ENCODE measurements around the gene IMPDH2.

IMPDH2 gene

DNA sequence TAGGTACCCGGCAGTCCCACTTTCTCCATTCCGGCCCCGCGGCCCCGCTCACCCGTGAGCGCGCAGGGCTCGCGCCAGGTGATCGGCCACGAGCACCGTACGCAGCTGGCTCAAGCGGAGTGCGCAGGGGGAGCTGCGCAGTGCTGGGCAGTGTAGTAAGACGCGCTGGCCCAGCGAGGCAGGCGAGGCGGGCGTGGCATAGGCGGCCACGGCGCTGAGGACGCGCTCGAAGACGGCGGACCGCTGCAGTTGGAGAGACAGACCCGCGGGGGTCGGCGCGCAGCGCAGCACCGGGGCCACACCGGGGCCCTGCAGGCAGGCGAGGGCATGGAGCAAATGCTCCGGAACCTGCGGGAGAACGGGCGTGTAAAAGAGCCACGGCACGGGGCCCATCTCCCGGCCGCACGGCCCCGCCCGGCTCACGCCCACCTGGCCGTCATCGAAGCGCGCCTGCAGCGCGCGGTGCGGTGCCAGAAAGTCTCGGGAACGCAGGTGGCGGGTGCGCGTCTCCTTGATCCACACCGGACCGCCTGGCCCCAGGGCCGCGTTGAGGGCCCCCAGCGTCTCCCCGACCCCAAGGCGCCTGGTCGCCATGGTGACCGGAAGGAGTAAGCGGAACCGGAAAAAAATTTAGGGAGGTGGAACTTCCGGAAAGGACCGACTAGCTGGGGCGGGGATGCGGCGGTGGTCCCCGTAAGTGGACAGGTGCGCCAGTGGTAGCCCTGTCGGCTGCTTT, 11.1 kb downstream of the IMPDH2 start, which contains the start of gene DALRD3 (continued):
- peak; percentile 66; the same call in 1 of the 2 replicates for TF ChIP-seq ZNF600 (tag by site-specific recombination; IDR thresholded peaks at IDR 0.05)
- no peak for TF ChIP-seq ZNF274 (IDR thresholded peaks at IDR 0.05; ENCODE audit: low read length)
- no peak for TF ChIP-seq ZNF274 (tag by site-specific recombination; IDR thresholded peaks at IDR 0.05; ENCODE audit: borderline replicate concordance)
- no peak for TF ChIP-seq ZNF324 (tag by site-specific recombination; IDR thresholded peaks at IDR 0.05)
- no peak for TF ChIP-seq ZNF560 (tag by site-specific recombination; IDR thresholded peaks at IDR 0.05; ENCODE audit: borderline replicate concordance)
- TF ChIP-seq HOXD13 (CRISPR knock-in tag; IDR thresholded peaks at IDR 0.05; ENCODE audit: borderline replicate concordance), result no peak
- TF ChIP-seq ZNF701 (tag by site-specific recombination; IDR thresholded peaks at IDR 0.05), result no peak
- TF ChIP-seq, protein P1, sequence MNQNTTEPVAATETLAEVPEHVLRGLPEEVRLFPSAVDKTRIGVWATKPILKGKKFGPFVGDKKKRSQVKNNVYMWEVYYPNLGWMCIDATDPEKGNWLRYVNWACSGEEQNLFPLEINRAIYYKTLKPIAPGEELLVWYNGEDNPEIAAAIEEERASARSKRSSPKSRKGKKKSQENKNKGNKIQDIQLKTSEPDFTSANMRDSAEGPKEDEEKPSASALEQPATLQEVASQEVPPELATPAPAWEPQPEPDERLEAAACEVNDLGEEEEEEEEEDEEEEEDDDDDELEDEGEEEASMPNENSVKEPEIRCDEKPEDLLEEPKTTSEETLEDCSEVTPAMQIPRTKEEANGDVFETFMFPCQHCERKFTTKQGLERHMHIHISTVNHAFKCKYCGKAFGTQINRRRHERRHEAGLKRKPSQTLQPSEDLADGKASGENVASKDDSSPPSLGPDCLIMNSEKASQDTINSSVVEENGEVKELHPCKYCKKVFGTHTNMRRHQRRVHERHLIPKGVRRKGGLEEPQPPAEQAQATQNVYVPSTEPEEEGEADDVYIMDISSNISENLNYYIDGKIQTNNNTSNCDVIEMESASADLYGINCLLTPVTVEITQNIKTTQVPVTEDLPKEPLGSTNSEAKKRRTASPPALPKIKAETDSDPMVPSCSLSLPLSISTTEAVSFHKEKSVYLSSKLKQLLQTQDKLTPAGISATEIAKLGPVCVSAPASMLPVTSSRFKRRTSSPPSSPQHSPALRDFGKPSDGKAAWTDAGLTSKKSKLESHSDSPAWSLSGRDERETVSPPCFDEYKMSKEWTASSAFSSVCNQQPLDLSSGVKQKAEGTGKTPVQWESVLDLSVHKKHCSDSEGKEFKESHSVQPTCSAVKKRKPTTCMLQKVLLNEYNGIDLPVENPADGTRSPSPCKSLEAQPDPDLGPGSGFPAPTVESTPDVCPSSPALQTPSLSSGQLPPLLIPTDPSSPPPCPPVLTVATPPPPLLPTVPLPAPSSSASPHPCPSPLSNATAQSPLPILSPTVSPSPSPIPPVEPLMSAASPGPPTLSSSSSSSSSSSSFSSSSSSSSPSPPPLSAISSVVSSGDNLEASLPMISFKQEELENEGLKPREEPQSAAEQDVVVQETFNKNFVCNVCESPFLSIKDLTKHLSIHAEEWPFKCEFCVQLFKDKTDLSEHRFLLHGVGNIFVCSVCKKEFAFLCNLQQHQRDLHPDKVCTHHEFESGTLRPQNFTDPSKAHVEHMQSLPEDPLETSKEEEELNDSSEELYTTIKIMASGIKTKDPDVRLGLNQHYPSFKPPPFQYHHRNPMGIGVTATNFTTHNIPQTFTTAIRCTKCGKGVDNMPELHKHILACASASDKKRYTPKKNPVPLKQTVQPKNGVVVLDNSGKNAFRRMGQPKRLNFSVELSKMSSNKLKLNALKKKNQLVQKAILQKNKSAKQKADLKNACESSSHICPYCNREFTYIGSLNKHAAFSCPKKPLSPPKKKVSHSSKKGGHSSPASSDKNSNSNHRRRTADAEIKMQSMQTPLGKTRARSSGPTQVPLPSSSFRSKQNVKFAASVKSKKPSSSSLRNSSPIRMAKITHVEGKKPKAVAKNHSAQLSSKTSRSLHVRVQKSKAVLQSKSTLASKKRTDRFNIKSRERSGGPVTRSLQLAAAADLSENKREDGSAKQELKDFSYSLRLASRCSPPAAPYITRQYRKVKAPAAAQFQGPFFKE (tag by site-specific recombination; IDR thresholded peaks at IDR 0.05; ENCODE audit: borderline replicate concordance), result no peak
- TF ChIP-seq KLF7 (tag by site-specific recombination; IDR thresholded peaks at IDR 0.05; ENCODE audit: borderline replicate concordance), result peak; percentile 69; the same call in 1 of the 2 replicates
- TF ChIP-seq ZBTB20 (tag by site-specific recombination; IDR thresholded peaks at IDR 0.05), result peak; percentile 88
- peak; percentile 96 for TF ChIP-seq ZNF121 (tag by site-specific recombination; IDR thresholded peaks at IDR 0.05)
- no peak for TF ChIP-seq SETDB1 (IDR thresholded peaks at IDR 0.05; ENCODE audit: insufficient read length, low read length)
- TF ChIP-seq OVOL3 (tag by site-specific recombination; IDR thresholded peaks at IDR 0.05), result no peak
- TF ChIP-seq ZNF664 (tag by site-specific recombination; IDR thresholded peaks at IDR 0.05), result no peak
- 0 out of 2 replicates have a peak, but pooled peaks have one; percentile 49 for TF ChIP-seq YY1 (tag by site-specific recombination; IDR thresholded peaks at IDR 0.05)
- TF ChIP-seq HOXA7 (CRISPR knock-in tag; IDR thresholded peaks at IDR 0.05; ENCODE audit: borderline replicate concordance), result no peak
- no peak for TF ChIP-seq ZNF24 (tag by site-specific recombination; IDR thresholded peaks at IDR 0.05)
- TF ChIP-seq BCL11A (tag by site-specific recombination; IDR thresholded peaks at IDR 0.05; ENCODE audit: low read depth), result no peak
- TF ChIP-seq YY2 (tag by site-specific recombination; IDR thresholded peaks at IDR 0.05), result 0 out of 2 replicates have a peak, but pooled peaks have one; percentile 16
- no peak for TF ChIP-seq ZNF555 (tag by site-specific recombination; conservative IDR thresholded peaks at IDR 0.05)
- TF ChIP-seq ZNF335 (tag by site-specific recombination; conservative IDR thresholded peaks at IDR 0.05), result peak; percentile 82
- peak; percentile 39; the same call in 1 of the 2 replicates for TF ChIP-seq ZNF76 (tag by site-specific recombination; IDR thresholded peaks at IDR 0.05; ENCODE audit: borderline replicate concordance, low read depth)
- TF ChIP-seq, protein P2, sequence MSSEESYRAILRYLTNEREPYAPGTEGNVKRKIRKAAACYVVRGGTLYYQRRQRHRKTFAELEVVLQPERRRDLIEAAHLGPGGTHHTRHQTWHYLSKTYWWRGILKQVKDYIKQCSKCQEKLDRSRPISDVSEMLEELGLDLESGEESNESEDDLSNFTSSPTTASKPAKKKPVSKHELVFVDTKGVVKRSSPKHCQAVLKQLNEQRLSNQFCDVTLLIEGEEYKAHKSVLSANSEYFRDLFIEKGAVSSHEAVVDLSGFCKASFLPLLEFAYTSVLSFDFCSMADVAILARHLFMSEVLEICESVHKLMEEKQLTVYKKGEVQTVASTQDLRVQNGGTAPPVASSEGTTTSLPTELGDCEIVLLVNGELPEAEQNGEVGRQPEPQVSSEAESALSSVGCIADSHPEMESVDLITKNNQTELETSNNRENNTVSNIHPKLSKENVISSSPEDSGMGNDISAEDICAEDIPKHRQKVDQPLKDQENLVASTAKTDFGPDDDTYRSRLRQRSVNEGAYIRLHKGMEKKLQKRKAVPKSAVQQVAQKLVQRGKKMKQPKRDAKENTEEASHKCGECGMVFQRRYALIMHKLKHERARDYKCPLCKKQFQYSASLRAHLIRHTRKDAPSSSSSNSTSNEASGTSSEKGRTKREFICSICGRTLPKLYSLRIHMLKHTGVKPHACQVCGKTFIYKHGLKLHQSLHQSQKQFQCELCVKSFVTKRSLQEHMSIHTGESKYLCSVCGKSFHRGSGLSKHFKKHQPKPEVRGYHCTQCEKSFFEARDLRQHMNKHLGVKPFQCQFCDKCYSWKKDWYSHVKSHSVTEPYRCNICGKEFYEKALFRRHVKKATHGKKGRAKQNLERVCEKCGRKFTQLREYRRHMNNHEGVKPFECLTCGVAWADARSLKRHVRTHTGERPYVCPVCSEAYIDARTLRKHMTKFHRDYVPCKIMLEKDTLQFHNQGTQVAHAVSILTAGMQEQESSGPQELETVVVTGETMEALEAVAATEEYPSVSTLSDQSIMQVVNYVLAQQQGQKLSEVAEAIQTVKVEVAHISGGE (tag by site-specific recombination; conservative IDR thresholded peaks at IDR 0.05; ENCODE audit: low read depth), result peak; percentile 86
- TF ChIP-seq, protein P3, sequence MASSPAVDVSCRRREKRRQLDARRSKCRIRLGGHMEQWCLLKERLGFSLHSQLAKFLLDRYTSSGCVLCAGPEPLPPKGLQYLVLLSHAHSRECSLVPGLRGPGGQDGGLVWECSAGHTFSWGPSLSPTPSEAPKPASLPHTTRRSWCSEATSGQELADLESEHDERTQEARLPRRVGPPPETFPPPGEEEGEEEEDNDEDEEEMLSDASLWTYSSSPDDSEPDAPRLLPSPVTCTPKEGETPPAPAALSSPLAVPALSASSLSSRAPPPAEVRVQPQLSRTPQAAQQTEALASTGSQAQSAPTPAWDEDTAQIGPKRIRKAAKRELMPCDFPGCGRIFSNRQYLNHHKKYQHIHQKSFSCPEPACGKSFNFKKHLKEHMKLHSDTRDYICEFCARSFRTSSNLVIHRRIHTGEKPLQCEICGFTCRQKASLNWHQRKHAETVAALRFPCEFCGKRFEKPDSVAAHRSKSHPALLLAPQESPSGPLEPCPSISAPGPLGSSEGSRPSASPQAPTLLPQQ (tag by site-specific recombination; IDR thresholded peaks at IDR 0.05), result peak; percentile 85; the same call in 1 of the 2 replicates
- TF ChIP-seq ZNF416 (tag by site-specific recombination; IDR thresholded peaks at IDR 0.05), result no peak
- no peak for TF ChIP-seq ZNF211 (tag by site-specific recombination; IDR thresholded peaks at IDR 0.05; ENCODE audit: low read depth)
- TF ChIP-seq, protein P4, sequence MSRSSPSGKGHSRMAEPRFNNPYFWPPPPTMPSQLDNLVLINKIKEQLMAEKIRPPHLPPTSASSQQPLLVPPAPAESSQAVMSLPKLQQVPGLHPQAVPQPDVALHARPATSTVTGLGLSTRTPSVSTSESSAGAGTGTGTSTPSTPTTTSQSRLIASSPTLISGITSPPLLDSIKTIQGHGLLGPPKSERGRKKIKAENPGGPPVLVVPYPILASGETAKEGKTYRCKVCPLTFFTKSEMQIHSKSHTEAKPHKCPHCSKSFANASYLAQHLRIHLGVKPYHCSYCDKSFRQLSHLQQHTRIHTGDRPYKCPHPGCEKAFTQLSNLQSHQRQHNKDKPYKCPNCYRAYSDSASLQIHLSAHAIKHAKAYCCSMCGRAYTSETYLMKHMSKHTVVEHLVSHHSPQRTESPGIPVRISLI (tag by site-specific recombination; IDR thresholded peaks at IDR 0.05), result peak; percentile 95
- 0 out of 2 replicates have a peak, but pooled peaks have one; percentile 59 for TF ChIP-seq BCL11B (tag by site-specific recombination; IDR thresholded peaks at IDR 0.05; ENCODE audit: low read depth)
- no peak for TF ChIP-seq ZNF140 (tag by site-specific recombination; IDR thresholded peaks at IDR 0.05)

Data from HEK293 (cell line).